Activated effector memory CD4-positive, alpha-beta T cell treated with Interleukin-2 at 50 U/mL for 16 hours (primary cell): Measurements from ENCODE around the gene NPHS1.
"Not testable (repeated sequence)": the region's sequence is repeated elsewhere in the genome, so short reads cannot be mapped to it uniquely, and the experiment has no call there.

ENCODE experiments used
- DNase-seq: peaks from one replicate; pipeline ENCODE4 v3.0.0-alpha.2; 2020

NPHS1 gene

DNA sequence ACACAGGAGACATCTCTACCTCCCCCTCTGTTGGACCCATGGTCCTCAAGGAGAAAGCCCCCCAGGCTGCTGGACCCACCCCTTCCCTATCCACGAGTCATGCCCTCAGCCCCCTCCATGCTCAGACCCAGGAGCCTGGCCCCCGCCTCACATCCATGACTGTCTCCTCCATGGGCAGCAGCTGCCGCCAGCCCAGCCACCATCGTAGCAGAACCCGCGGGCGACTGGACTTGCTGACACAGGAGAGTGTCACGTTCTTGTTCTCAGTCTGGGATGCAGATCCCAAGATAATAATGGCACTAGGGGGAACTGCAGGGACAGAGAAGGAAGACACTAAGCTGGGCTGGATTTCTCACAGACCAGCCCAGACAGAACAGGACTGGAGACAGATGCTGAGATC lies 3.8 kb downstream of the NPHS1 start:
- no peak for DNase-seq

DNA sequence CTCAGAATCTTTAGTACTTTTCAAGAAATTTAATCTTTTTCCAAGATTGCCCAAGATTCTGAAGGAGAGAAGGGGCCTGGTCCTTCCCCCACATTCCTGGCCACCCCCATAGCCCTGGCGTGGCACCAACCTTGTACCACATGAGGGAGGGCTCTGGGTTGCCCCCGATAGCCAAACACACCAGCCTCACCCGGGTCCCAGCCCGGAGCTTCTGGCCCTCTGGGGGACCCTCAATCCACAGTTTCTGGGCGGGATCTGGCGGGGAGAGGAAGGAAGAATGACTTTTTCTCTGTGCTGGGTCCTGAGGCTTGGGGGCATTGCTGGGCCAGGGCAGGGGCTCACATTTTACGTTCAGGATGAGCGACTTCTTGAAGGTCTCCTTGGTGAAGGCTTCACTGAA lies 4.4 kb downstream of the NPHS1 start:
- DNase-seq, result no peak

DNA sequence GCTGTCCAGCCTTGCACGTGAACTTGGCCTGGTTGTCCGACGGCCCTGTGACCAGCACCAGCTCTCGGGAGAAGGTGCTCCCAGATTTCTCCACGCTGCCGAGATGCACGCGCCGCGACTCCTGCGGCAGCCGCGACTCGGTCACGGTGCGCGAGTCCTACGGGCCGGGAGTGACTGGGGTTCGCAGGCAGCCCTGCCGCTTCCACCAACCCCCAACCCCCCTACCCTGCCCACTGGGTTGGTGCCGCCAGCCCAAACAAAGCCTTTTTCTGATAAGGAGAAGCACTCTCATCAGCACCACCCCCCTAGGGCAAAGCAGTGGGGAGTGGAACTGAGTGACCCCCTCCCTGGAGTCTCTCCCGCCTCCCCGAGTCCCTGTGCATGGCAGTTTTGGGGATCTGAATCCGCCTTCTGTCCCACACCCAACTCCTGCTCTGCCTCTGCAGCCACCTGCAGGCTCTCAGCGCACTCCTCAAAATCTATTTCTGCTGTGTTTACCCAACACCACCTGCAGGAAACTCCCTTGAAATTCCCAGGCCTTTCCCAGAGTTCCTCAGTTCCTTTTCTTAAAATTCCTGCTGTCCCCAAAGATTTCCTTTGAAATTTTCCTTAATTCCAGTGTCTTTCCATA lies 6.2 kb downstream of the NPHS1 start:
- no peak for DNase-seq

DNA sequence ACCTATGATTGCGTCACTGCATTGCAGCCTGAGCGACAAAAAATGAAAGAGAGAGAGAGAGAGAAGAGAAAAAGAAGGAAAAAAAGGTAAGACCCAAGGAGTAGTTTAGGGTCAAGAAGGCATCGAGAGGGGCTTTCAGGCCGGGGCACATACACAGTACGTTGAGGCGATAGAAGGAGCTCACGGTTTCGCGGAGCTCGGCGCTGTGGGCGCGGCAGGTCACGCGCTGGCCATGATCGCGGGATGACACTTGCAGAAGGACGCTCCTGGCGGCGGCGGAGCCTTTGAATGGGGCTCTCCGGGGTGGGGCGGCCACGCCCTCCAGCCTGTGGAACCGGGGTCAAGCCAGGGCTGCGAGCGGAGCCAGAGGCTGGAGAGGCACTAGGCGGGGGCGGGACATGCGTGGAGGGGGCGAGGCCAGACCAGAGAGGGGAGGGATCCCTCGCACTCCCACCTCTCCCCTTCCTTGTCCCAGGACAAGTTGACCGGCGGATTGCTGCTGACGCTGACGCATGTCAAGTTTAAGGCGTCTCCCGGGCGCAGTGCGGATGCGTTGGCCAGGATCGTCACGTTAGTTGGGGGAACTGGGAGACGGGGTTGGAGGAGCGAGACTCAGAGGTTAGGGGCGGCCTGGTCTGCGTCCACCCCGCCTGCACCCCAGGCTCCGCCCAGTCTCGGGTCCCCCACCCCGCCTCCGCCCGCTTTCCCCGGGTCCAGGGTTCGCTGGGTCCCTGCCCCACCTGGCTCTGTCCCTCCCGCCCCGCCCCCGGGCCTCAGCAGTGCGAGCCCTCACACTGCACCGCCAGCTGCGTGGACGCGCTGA lies 6.9 kb downstream of the NPHS1 start:
- DNase-seq, result no peak

DNA sequence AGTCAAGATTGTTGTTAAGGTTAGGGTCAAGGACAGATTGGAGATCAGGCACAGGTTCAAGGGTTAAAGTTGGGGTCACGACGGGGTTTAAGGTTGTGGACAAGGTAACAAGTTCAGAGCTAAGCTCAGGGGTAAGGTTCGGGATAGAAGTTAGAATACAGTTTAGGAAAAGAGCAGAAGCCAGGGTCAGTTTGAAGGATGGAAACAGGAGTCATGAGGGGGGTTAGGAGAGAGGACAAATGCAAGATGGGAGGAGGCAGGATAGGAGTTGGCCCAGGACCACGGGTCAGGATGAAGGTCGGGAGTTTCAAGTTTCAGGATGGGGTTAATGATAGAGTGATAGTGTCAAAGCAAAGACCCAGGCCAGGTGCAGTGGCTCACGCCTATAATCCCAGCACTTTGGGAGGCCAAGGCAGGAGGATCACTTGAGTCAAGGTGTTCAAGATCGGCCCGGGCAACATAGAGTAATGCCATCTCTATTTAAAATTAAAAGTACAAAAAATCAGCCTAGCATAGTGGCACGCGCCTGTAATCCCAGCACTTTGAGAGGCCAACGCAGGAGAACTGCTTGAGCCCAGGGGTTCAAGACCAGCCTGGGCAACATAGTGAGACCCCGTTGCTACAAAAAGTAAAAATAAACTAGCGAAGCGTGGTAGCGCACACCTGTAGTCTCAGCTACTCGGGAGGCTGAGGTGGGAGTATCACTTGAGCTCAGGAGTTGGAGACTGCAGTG lies 7.7 kb downstream of the NPHS1 start:
- DNase-seq, result no peak

DNA sequence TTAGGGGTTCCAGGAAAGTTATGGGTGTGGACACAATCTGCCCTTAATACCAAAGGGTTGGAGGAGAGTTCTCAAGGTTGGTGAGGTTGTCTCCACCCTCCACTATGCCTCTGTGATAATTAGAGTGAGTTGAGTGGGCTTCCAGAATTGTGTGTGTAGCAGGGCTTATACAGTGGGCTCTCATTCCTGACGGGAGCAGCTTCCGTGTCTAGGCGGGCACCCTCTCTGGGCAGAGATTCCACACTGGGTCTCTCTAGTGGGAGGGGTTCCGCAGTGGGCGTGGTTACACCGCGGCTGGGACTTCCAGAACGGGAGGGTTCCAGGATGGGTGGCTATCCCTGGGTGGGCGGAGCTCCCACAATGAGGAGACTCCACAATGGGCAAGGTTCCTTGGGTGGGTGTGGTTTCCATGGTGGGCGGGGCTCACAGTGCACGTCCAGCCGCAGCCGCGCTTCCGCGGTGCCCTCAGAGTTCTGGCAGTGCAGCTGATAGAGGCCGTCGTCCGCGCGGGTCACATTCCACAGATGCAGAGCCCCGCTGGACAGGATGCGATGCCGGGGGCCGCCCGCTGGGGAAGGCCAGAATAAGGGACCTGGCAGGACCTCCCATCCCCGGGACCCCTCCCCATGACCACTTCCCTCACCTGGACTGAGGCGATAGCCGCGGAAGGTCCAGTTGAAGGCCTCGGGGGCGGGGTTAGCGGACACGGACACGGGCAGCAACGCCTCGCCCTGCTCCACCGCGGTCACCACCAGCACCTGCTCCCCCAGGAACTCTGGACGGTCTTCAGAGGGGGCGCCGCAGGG lies 8.4 kb downstream of the NPHS1 start:
- no peak for DNase-seq

DNA sequence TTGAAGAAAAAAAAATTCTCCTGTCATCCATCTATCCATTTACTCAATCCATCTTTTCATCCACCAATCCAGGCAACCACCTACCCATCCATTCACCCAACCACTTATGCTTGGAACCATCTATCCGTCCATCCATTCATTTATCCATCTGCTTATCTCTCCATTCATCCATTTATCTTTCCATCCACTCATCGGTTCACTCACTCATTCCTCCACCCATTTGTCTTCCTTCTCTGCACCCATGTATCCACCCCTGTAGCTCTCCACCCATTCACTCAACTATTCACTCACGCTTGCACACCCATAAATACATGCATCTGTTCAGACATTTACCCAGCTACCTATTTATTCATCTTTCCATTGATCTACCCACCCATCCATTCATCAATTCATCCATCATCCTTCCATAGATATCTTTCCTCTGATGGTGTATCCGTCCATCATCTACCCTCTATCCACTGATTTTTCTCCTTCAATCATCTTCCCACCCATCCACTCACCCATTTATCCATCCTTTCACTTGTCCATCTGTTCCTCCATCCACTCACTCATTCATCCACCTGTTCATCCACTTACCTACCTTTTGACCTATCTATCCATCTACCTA lies 9.5 kb downstream of the NPHS1 start:
- no peak for DNase-seq

DNA sequence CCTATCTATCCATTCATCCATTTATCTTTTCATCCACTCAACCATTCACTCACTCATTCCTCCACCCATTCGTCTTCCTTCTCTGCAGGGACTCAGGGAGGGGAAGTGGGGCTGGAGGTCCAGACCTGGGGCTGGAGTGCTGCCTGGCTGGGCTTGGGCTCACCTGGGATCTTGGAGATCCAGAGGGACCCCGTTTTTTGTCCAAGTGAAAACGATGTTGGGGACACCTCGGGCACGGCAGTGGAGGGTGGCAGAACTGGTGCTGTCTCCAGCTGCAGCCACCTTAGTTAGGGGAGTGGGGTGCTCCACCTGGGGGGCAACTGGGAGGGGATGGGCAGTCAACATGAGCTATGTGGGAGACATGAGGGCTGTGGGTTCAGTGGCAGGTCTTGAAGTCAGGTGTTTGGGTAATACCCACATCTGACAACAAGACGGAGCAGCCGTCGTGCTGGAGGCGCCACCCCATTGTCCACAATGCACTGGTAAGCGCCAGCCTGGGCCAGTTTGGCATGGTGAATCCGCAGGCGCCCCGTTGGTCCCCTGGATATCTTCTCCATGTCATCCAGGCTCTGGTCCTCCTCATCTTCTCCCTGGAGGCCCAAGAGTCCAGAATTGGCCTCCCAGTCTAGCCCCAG lies 10.2 kb downstream of the NPHS1 start:
- no peak for DNase-seq

DNA sequence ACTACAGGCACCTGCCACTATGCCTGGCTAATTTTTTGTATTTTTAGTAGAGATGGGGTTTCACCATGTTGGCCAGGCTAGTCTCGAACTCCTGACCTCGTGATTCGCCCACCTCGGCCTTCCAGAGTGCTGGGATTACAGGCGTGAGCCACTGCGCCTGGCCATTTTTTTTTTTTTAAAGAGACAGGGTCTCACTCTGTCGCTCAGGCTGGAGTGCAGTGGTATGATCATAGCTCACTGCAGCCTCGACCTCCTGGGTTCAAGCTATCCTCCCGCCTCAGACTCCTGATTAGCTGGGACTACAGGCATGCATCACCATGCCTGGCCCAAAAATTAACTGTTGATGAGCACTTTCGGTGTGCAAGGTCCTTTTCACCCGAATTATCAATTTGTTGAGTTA lies 16.2 kb downstream of the NPHS1 start:
- DNase-seq, result not testable (repeated sequence)

DNA sequence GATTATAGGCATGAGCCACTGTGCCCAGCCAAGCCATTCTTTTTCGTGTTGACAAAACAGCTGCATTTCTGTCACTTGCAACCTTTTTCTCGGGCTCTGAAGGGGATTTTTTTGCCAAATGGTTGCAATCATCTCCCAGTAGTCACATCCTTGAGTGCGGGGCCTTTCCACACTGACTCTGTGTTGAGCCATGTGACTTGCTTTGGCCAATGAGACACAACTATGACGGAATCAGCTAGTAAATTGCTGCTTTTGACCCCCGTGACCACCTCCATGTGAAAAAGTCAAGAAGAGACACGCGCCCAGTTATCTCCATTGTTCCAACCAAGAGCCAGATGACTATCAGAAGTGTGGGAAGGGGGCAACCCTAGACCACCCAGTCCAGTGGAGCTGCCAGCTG lies 18.3 kb downstream of the NPHS1 start:
- DNase-seq, result no peak

DNA sequence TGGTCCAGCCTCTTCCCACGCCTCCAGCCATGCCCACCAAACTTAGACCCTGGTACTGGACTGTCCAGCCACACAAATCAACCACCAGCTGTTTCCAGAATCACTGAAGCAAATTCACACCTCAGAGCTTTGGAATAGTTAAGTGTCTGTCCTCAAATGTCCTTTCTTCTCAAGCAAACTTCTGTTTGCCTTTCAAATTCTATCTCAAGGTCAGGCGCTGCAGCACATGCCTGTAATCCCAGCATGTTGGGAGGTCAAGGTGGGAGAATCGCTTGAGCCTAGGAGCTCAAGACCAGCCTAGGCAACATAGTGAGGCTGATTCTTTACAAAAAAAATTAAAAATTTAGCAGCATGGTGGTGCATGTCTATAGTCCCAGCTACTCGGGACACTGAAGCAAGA lies 20.2 kb downstream of the NPHS1 start:
- DNase-seq, result no peak

DNA sequence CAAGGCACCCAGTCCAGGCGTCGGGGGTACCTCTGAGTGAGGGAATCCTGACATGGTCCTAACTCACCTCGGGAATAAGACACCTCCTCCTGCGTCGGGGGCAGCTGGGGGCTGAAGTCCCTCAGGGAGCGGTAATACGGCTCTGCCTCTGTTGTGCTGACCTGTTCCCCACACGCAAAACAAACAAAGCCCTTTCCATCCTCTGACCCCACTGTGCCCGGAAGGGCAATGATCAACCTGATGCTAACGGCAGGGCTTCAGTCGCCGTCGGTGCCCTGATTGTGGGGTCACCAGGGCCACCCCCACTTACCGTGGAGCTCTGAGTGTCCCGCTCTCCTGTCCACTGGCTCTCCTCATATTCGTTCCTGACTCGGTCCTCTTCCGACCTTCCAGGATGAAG lies 21.3 kb downstream of the NPHS1 start:
- DNase-seq, result no peak

DNA sequence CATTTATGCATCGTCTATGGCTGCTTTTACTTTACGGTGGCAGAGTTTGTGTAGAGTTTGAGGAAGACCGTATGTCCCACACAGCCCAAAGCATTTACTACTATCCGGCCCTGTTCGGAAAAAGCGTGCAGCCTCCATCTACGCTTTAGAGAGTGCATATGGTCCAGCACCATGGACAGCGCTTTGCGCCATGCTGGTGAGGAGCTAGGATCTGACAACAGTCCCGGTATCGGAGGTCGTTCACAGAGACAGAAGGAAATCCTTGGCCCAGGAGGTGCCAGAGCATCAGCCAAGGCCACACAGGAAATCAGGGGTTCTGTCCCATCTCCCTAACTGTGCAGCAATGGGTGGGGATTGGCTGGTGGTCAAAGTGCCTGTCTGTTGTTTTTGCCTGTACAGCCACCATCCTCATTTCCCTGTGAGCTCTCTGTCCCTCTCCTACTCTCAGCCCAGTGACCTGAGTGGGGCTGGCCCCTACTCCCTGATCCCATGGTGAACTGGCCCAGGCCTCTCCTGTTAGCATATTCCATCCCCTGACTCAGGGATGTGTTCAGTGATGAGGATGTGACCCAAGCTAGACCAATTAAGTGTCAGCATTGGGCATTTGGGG lies 23.5 kb downstream of the NPHS1 start:
- DNase-seq, result peak; percentile 15

DNA sequence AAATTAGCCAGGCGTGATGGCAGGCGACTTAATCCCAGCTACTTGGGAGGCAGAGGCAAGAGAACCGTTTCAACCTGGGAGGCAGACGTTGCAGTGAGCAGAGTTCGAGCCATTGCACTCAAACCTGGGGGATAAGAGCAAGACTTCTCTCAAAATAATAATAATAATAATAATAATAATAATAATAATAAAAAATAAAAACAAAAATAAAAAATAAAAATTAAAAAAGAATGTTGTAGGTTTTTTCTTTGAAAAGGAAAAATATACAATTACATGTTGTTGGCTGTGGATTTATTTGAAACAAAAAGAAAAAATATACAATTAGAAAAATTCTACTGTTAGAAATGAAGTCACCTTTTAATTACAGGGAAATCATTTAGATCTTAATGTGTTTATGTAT lies 28.2 kb downstream of the NPHS1 start:
- DNase-seq, result no peak

DNA sequence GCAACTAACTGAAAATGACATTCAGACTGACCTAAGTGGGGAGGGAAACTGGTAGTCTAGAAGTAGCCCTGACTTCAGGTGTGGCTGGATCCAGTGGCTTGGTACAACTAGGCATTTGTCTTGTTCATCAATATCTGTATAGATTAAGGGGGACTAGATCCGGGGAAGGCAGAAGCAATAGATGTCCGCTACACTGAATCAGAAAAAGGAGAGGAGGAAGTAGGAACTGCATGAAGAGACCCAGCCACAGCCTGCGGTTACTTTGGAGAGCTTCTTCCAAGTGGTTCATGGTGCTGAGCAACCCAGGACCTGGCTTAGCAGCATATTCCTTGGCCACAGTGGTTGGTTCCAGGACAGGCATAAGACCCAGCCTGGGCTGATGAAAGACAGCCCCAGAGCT lies 29.7 kb downstream of the NPHS1 start:
- DNase-seq, result no peak

DNA sequence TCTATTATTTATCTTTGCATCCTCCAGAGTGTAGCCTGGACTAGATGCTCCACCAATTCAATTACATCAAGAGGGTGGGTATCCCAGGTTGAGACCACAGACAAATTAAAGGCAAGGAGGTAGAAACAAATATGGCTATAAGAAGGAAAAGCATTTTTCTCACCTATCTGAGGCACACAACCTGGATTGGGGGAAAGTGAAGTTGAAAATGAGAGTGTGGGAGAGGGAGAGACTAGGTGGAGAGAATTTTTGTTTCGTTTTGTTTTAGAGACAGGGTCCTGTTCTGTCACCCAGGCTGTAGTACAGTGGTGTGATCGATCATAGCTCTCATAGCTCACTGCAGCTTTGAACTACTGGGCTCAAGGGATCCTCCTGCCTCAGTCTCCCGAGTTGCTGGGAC lies 33.9 kb downstream of the NPHS1 start:
- DNase-seq, result no peak

DNA sequence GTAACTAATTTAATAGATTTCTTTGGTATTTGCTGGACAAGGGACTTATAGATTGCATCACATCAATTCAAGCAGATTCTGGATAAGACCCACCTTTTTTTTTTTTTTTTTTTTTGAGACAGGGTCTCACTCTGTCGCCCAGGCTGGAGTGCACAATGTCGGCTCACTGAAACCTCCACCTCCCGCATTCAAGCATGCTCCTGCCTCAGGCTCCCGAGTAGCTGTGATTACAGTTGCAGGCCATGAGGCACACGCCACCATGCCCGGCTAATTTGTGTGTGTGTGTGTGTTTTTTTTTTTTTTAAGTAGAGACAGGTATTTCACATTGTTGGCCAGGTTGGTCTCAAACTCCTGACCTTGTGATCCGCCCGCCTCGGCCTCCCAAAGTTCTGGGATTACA lies 35.5 kb downstream of the NPHS1 start:
- no peak for DNase-seq

DNA sequence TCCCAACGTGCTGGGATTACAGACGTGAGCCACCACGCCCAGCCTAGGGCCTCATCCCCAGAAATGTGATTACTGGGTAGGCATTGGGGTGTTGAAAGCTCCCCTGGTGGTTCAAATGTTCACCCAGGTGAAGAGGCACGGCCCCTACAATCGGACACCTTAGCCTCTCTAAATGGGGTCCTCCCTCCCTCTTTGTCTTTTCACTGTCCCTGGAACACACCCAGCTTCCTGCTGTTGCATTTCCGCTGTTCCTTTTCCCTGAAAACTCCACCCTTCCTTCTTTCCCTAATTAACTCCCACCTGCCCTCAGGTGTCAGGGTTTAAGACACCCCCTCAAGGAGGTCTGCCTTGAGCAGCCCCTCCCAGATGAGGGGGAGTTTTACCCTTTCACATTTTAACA lies 36.0 kb downstream of the NPHS1 start:
- DNase-seq, result no peak

DNA sequence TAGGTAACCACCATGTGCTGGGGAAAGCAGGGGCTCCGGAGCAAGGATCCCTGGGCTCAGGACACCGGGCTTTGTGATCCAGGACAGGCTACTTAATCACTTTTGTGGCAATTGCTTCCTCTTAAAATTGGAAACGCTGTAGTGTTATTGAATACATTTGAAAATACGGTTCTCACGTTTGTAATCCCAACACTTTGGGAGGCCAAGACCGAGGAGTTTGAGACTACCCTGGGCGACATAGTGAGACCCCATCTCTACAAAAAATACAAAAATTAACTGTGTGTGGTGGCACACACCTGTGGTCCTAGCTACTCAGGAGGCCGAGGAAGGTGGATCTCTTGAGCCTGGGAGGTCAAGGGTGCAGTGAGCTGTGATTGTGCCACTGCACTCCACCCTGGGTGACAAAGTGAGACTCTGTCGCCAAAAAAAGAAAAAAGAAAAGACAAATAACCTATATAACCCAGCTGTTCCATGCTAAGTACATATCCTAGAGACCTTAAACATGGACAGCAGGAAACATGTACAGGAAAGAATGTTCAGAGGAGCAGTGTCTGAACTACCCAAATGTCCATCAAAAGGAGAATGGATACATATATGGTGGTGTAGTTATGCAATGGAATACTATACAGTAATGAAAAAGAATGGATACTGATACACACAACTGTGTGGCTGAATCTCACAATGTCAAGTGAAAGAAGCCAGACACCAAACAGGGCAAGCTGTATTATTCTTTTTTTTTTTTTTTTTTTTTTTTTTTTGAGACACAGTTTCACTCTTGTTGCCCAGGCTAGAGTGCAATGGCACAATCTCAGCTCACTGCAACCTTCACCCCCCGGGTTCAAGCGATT lies 39.0 kb downstream of the NPHS1 start:
- DNase-seq, result no peak

DNA sequence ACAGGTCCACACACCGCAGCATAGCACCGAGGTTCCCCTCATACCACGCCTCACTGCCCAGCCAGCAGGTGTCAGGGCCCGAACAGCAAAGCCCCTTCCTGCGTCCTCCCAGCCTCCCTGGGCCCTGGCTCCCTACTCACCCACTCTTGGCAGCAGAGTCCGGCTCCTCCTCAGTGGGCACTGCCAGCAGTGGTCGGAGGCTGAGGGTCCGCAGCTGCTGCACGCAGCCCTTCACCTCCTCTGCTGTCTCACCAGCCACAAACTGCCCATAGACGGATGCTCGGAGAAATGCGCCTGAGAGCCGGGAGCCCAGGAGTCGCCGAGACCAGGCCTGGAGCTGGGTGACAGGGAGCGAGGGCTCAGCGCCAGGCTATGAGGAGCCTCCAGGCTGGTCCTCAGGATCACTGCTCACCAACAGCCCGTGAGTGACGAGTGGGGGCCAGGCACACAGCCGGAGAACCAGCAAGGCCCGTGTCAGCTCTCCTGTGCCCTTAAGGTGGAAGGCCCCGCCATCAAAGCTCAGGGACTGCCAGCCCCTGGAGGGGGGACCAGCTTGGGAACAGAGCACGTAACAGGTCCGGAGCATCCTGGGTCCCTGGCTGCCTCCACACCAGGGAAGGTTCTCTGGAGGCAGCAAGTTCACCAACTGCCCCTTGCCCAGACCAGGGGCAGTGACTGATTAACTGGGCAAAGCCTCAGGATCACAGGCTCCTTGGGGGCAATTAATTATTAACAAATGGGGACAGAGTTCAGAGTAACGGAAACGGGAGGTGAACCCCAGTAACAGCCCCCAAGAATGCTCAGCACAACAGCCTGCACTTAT lies 39.9 kb downstream of the NPHS1 start, which contains the start of gene PRODH2:
TSS of gene PRODH2 (minus strand) at position 626 of the 823 bp plus-strand sequence. CDS start at position 586, 40 bp downstream.
- DNase-seq, result no peak
